ENCODE results near the gene LRPAP1.
"Not testable (repeated sequence)": the region's sequence is repeated elsewhere in the genome, so short reads cannot be mapped to it uniquely, and the experiment has no call there.

The LRPAP1 gene

GRCh38 chr4:3517731-3518510 is 14.3 kb downstream of the LRPAP1 start:
- DNase-seq, result no peak

GRCh38 chr4:3516836-3517730 is 15.1 kb downstream of the LRPAP1 start:
- no peak for DNase-seq

DNA sequence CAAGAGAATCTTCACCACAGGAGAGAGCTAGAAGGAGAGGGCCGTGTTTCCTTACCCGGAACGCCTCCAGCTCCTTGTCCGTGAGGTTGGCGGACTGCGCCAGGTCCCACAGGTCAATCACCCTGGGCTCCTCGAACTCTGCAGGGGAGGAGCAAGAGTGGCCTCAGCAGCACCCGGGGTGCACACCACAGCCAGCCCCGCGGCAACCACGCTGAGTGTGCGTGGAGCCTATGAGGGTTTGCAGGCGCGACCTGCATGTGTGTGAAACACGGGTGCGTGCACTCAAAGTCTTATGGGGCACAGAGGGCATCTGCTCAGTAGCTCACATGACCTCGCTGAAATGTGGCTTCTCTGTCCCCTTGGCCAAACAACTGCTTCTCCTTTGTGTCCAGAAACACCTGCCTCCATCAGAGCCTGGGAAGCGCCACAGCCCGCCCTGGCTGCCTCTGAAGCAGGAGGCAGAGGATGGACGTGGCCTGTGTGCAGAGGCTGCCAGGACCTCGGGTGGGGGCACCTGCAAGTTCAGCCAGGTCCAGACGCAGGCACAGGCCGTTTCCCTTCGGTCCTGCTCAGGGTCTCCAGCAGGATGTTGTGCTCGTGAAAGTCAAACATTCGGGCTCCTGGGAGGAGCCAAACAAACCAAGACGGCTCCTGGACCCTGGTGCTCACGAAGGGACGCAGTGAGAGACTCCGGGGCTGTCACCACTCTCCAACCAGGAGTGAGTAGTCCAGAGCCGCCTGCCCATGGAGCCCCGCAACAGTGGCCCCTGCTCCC is 16.0 kb downstream of the LRPAP1 start:
- DNase-seq, result no peak

GRCh38 chr4:3515646-3516045 is 16.6 kb downstream of the LRPAP1 start:
- no peak for DNase-seq

DNA sequence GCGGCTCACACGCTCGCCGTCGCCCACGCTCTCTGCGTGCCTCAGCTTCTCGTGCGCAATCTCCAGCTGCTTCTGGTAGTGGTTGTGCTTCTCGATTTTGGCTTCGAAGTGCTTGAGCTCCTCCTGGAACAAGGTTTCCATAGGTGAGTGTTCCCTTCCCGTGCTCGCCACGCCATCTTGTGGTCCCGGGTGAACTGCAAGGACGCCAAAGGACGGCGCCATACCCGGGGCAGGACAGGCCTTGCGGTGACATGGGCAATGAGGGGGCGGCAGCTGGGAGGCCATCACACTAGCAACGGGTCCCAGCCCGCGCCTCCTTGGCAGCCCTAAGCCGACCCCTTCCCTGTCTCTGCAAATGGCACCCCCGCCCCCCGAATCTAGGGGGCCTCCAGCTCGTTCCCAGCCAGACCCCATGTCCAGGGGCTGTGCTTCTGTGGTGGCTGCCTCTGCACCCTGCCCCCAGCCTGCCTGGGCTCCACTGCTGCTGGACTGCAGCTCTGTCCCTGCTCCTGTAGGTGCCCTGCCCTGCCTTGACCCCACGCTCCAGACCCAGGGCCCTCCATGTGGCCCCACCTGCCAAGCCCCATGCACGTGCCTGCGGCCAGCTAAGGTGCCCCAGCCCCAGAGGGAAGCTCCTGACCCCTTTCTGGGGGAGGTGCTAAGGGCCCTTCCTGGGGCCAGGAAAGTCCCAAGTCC is 17.3 kb downstream of the LRPAP1 start:
- DNase-seq, result no peak

DNA sequence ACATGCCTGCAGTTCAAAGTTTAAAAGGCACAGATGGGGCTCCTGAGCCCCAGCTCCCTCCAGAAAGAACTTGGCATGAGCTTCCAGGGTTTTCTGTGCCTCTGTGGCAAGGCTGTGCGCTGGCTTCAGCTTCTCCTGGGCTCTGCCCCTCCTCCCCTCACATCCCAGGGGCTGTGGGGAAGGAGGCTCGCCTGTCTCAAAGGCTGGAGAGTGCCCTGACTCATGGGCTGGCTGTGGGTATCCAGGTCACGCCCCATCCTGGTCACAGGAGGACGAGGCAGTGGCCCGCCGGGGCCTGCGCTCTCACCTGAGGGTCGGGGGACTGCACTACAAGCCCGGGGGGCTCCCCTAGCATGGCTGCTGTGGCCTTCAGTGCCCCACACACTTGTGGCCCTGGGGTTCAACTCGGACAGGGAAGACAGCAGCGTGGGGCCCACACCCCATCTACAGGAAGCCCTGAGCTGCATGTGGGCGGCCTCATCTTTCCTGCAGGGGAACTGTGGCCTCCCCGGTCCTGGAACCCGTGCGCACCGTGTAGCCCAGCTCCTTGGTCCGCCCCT is 17.9 kb downstream of the LRPAP1 start:
- DNase-seq, result no peak

GRCh38 chr4:3513807-3514206 is 18.4 kb downstream of the LRPAP1 start:
- no peak for DNase-seq

DNA sequence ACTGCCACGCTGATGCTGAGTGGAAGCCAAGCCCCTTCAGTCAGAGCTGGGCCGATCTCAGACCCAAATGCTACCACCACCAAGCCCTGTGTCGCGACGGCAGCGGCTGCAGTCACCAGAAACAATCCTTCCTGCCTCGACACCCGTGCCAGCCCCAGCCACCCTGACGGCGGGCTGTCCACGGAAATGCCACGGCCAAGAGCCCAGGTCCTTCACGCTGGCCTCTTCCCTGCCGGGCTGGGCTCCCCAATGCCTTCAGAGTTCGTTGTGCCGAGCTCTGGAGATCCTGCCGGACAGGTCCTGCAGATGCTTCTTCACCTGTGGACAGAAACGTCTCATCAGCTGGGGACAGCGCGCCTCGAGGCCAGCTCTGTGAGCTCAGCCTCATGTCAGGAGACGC is 19.5 kb downstream of the LRPAP1 start:
- DNase-seq, result no peak

DNA sequence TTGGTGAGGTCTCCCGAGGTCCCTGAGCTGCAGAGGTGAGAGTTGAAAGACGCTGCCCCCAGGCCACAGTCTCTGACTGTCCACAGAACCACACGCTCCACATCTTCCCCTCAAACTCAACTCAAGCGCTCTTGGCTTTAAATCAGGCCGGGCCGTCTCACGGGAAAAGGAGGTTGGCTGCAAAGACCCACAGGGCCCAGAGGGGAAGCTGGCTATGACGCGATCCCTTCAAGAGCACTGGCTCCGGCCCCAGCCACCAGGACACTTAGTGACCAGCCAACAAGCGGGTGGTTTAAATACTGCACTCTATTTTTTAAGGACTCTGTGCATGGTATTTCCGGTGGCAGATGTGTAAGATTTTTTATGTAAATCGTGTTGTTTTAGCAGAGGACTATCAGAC is 19.9 kb downstream of the LRPAP1 start:
- no peak for DNase-seq

DNA sequence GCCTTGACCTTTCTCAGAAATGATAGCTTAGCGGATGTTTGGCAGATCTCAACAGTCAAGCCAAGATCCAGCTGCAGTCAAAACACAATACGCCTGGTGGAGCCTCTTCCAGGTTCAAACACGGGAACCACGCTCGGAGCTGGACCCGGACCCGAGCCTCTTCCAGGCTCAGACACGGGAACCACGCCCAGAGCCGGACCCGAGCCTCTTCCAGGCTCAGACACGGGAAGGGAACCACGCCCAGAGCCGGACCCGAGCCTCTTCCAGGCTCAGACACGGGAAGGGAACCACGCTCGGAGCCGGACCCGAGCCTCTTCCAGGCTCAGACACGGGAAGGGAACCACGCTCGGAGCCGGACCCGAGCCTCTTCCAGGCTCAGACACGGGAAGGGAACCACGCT is 20.6 kb downstream of the LRPAP1 start:
- DNase-seq, result not testable (repeated sequence)

- DNase-seq, result no peak
Observed at GRCh38 chr4:3511187-3511586, 21.0 kb downstream of the LRPAP1 start.

DNA sequence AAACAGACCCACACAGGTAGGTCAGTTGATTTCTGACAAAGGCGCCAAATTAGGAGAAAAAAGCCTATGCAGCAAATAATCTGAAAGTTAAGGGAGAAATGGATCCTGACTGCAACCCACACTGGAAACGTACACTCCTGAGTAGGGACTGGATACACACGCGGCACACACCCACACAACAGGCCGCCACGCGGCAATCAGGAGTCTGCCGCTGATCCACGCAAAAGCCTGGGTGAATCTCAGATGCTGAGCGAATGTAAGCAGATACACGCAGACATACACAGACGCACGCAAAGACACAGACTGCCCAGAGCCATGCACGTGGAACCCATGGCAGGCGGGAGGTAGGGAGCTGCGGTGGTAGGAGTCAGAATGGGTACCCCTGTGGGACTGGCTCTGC is 21.7 kb downstream of the LRPAP1 start:
- no peak for DNase-seq

GRCh38 chr4:3508542-3508941 is 23.7 kb downstream of the LRPAP1 start:
- DNase-seq, result no peak

- no peak for DNase-seq
Observed at GRCh38 chr4:3505231-3505630, 27.0 kb downstream of the LRPAP1 start.

- DNase-seq, result no peak
Observed at GRCh38 chr4:3502941-3503936, 29.0 kb downstream of the LRPAP1 start.

- no peak for DNase-seq
Observed at GRCh38 chr4:3501825-3502425, 30.3 kb downstream of the LRPAP1 start.

GRCh38 chr4:3501126-3501824 is 30.9 kb downstream of the LRPAP1 start:
- no peak for DNase-seq

DNA sequence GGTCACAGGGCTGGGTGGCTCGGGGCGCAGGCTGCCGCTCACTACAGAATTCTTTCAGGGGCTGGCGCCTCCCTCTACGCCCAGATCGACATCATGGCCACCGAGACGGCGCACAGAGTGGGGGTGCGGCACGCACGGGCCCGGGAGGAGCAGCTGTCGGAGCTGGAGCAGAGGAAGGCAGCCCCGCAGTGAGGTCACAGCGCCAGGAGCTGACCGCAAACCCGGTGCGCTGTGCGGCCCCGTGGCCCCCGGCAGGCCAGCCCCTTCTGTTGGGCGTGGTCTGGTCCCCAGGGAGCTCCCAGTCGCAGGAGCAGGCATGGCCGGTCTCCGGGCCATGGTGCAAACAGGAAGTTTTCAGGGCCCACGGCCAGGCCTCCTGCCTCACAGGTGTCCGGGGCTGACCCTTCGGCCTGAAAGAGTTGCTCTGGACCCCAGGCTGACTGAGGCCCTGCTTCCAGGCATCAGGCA is 31.6 kb downstream of the LRPAP1 start:
- DNase-seq, result no peak

DNA sequence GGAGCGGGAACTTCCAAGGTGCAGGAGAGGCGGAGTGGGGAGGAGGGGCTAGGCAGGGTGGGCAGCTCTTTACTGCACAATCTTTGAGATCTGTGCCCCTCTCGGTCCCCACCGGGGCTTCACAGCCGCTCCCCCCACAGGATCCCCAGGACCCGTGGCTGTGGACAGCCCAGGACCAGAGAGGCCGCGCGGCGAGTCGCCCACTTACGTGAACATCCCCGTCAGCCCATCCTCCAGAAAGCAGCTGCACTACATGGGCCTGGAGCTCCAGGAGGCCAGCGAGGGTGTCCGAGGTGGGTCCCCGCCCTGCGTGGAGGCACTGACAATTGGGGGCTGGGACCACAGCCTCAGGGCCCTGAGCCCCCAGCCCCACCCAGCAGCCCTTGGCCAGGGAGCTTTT is 32.1 kb downstream of the LRPAP1 start:
- no peak for DNase-seq

DNA sequence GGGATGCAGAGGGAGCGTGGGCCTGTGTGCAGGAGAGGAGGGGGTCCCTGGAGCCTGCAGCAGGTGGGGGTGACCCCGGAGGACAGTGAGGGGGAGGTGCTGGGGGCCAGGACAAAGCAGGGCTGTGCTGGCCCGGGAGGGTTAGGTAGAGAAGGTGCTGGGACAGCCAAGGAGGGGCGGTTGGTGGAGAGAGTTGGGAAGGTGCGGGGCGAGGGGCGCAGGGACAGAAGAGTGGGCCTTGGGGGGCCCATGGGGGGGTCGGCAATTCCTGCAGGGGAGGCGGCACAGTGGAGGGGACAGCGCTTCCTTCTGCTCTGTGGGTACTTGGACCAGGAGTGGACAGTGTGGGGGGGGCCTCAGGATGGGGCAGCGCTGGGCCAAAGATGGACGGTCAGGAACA is 32.5 kb downstream of the LRPAP1 start:
- no peak for DNase-seq

Data from hematopoietic multipotent progenitor cell treated with erythropoietin and hydrocortisone succinate and interleukin-3 and kit ligand, for 6 days (in vitro differentiated cells).